A673 (cell line): ENCODE data around the gene YWHAQ.

Experiments
- CTCF ChIP-seq: fragments of 300-800, 200-600 bp; sonication (generic); conservative IDR thresholded peaks from 2 replicates; pipeline ENCODE4 v1.5.1; 2017; ENCODE audit warnings: low read depth, mild to moderate bottlenecking, antibody characterized with exemption, low read length, moderate library complexity, mixed read lengths
- EZH2 ChIP-seq: fragments of 200-600 bp; sonication (generic); IDR thresholded peaks from 2 replicates; pipeline ENCODE4 v1.6.1; 2017; ENCODE audit warnings: borderline replicate concordance, low read depth, mild to moderate bottlenecking, mixed read lengths, antibody characterized with exemption, low read length; ENCODE audit not compliant: poor library complexity, severe bottlenecking

GRCh38 chr2:9631878-9632700 lies 1.3 kb upstream of the YWHAQ start:
- no peak for TF ChIP-seq CTCF
- no peak for TF ChIP-seq EZH2
